ENCODE results near the gene CCNYL1.

- TF ChIP-seq EZH2 (IDR thresholded peaks at IDR 0.05) = no peak
- TF ChIP-seq FOXP2 (optimal IDR thresholded peaks at IDR 0.05; ENCODE audit: control extremely low read depth, extremely low read length, insufficient read depth) = no peak
- TF ChIP-seq POLR2AphosphoS5 (IDR thresholded peaks at IDR 0.05; ENCODE audit: borderline replicate concordance, low read depth, low read length) = no peak
Measured at GRCh38 chr2:207778298-207778882, 67.0 kb downstream of the CCNYL1 start.
